ENCODE measurements around the gene RILPL1.

Gene RILPL1

DNA sequence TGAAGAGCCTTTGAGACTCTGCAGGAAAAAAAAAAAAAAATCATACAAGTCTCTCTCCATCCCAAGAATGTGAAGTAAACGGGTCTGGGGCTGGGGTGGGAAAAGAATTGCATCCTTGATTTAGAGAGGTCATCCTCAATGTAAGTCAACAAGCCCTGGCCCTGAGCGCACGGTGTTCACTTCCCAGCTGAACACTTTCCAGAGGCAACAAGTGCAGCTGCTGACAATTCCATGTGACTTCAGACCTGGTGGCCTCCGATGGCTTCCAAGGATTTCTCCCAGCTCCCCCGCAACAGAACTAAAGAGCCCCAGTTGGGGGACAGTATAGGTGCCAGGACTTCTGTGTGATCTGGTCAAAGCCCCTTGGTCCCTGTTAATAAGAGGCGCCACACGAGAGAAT is 2.4 kb downstream of the RILPL1 start:
- no peak for DNase-seq (ENCODE audit: low read depth)
- TF ChIP-seq POLR2A (IDR thresholded peaks at IDR 0.05; ENCODE audit: extremely low read depth, insufficient read length) (no peak), MYC (IDR thresholded peaks at IDR 0.05; ENCODE audit: low read depth, low read length) (no peak)
- TF ChIP-seq, protein P1, sequence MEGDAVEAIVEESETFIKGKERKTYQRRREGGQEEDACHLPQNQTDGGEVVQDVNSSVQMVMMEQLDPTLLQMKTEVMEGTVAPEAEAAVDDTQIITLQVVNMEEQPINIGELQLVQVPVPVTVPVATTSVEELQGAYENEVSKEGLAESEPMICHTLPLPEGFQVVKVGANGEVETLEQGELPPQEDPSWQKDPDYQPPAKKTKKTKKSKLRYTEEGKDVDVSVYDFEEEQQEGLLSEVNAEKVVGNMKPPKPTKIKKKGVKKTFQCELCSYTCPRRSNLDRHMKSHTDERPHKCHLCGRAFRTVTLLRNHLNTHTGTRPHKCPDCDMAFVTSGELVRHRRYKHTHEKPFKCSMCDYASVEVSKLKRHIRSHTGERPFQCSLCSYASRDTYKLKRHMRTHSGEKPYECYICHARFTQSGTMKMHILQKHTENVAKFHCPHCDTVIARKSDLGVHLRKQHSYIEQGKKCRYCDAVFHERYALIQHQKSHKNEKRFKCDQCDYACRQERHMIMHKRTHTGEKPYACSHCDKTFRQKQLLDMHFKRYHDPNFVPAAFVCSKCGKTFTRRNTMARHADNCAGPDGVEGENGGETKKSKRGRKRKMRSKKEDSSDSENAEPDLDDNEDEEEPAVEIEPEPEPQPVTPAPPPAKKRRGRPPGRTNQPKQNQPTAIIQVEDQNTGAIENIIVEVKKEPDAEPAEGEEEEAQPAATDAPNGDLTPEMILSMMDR (IDR thresholded peaks at IDR 0.05; ENCODE audit: low read depth, low read length): no peak
- TF ChIP-seq, protein P2, sequence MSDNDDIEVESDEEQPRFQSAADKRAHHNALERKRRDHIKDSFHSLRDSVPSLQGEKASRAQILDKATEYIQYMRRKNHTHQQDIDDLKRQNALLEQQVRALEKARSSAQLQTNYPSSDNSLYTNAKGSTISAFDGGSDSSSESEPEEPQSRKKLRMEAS (IDR thresholded peaks at IDR 0.05; ENCODE audit: low read depth, low read length): no peak
- no peak overlapping the region for H3K4me3 ChIP-seq (ENCODE audit: low read depth, low read length)

DNA sequence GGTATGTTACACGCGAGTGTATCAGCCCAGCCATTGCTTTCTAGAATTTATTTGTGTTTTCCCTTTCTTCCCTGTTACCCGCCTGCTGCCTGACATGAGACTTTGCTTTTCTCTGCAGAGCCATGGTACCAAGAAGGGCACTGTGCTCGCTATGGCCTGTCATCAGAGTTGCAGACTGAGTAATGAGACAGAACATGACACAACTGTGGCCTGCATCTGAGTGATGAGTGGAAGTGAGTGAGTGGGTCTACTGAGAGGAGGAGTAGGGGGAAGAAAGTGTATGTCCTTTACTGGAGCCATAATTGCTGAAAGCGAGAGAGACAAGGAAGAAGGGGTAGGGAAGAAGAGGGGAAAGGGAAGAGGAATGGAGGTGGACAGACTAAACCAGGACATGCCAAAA is 2.9 kb downstream of the RILPL1 start:
- no peak overlapping the region for H3K4me3 ChIP-seq (ENCODE audit: low read depth, low read length)
- DNase-seq (ENCODE audit: low read depth): no peak
- TF ChIP-seq MYC (IDR thresholded peaks at IDR 0.05; ENCODE audit: low read depth, low read length) (no peak), POLR2A (IDR thresholded peaks at IDR 0.05; ENCODE audit: extremely low read depth, insufficient read length) (no peak)
- TF ChIP-seq, protein P2 (IDR thresholded peaks at IDR 0.05; ENCODE audit: low read depth, low read length): no peak
- TF ChIP-seq, protein P1 (IDR thresholded peaks at IDR 0.05; ENCODE audit: low read depth, low read length): no peak

DNA sequence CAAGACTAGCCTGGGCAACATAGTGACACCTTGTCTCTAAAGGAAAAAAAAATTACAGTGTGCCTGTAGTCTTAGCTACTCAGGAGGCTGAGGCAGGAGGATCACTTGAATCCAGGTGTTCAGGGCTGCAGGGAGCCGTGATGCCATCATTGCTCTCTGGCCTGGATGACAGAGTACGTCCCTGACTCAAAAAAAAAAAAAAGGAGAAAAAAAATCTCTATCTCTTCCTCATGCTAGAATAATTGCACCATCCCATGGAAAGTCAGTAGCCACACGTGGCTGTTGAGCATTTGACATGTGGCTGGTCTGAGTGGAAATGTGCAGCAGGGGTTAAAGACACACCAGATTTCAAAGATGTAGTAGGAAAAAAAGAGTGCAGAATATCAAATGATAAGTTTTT is 3.8 kb downstream of the RILPL1 start:
- TF ChIP-seq, protein P2 (IDR thresholded peaks at IDR 0.05; ENCODE audit: low read depth, low read length): no peak
- TF ChIP-seq MYC (IDR thresholded peaks at IDR 0.05; ENCODE audit: low read depth, low read length) (no peak), POLR2A (IDR thresholded peaks at IDR 0.05; ENCODE audit: extremely low read depth, insufficient read length) (no peak)
- TF ChIP-seq, protein P1 (IDR thresholded peaks at IDR 0.05; ENCODE audit: low read depth, low read length): no peak
- H3K4me3 ChIP-seq (ENCODE audit: low read depth, low read length): no peak overlapping the region
- no peak for DNase-seq (ENCODE audit: low read depth)

DNA sequence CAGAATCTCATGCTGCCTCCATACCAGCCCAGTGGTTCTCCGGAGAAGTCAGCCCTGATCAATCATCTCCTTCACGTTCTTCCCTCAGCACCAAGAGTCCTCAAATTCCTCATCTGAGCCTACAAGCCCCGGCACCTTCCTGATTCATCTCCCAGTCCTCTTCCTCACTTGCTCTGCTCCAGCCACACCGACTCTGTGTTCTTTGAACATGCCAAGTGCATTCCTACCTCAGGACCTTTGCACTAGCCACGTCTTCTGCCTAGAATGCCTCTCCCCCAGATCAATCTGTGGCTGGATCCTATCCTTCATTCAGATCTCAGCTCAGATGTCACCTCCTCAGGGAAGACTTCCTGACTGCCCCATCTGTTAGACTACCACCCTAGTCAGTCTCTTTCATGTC is 4.7 kb downstream of the RILPL1 start:
- no peak for DNase-seq (ENCODE audit: low read depth)
- TF ChIP-seq MYC (IDR thresholded peaks at IDR 0.05; ENCODE audit: low read depth, low read length): no peak
- TF ChIP-seq POLR2A (IDR thresholded peaks at IDR 0.05; ENCODE audit: extremely low read depth, insufficient read length): no peak
- TF ChIP-seq, protein P1 (IDR thresholded peaks at IDR 0.05; ENCODE audit: low read depth, low read length): no peak
- TF ChIP-seq, protein P2 (IDR thresholded peaks at IDR 0.05; ENCODE audit: low read depth, low read length): no peak
- no peak overlapping the region for H3K4me3 ChIP-seq (ENCODE audit: low read depth, low read length)

DNA sequence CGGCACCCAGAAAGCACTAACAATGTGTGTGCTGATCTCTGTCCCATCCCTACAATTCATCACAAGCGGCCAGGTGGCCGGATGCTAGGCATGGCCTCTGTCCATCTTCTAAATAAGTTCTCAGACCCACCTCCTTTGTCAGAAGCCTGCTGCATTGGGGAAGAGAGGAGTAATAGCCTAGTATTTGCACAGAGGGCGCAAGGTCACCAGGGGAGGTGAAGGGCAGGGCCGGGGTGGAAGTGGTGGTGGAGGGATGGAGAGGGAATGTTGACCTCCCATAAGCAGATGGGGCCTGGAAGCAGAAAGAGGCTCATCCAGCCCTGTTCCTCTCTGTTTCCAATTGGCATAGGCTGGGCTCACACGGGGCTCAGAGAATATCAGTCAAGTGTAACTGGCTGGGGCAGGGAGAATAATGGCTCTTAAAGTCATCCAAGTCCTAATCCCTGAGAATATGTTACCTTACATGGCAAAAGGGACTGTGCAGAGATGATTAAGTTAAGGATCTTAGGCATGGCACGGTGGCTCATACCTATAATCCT is 6.9 kb downstream of the RILPL1 start:
- TF ChIP-seq, protein P1 (IDR thresholded peaks at IDR 0.05; ENCODE audit: low read depth, low read length): no peak
- TF ChIP-seq POLR2A (IDR thresholded peaks at IDR 0.05; ENCODE audit: extremely low read depth, insufficient read length): no peak
- TF ChIP-seq MYC (IDR thresholded peaks at IDR 0.05; ENCODE audit: low read depth, low read length): no peak
- TF ChIP-seq, protein P2 (IDR thresholded peaks at IDR 0.05; ENCODE audit: low read depth, low read length): no peak
- no peak for DNase-seq (ENCODE audit: low read depth)
- no peak overlapping the region for H3K4me3 ChIP-seq (ENCODE audit: low read depth, low read length)
